SU-DHL-6 (cell line): ENCODE results near the gene CFAP58.

Experiments used
- CTCF ChIP-seq: fragments of 200-600 bp; sonication (generic); IDR thresholded peaks from one replicate; pipeline ENCODE4 v1.5.1; 2017; ENCODE audit warnings: antibody characterized with exemption, mild to moderate bottlenecking, low read length, moderate library complexity; ENCODE audit not compliant: insufficient read depth, poor library complexity, severe bottlenecking
- EZH2phosphoT487 ChIP-seq: fragments of 200-600 bp; sonication (generic), shearing (Covaris generic); conservative IDR thresholded peaks from 2 replicates; pipeline ENCODE4 v1.6.1; 2018; ENCODE audit warnings: mild to moderate bottlenecking, antibody characterized with exemption, low read length, moderate library complexity, mixed read lengths

GRCh38 chr10:104498347-104499081, 144.9 kb downstream of the CFAP58 start:
- TF ChIP-seq CTCF: no peak
- TF ChIP-seq EZH2phosphoT487: no peak
